ENCODE measurements around the gene EIF3I.

DNA sequence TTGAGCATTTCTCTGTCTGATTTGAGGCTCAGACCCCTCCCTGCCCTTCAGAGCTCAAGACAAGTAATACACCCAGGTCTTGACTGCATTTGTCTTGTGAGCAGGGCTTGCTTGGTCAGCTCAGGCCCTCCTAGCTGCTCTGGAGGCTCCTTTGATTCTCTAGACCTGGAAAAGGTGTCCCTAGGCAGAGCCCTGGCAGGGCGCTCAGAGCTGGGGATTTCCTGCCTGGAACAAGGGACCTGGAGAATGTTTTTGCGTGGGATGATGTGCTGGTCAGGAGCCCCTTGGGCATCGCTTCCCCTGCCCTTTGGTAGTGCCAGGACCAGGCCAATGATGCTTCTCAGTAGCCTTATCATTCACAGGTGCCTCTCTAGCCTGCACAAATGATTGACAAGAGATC is 26.7 kb upstream of the EIF3I start:
- TF ChIP-seq, protein P1, sequence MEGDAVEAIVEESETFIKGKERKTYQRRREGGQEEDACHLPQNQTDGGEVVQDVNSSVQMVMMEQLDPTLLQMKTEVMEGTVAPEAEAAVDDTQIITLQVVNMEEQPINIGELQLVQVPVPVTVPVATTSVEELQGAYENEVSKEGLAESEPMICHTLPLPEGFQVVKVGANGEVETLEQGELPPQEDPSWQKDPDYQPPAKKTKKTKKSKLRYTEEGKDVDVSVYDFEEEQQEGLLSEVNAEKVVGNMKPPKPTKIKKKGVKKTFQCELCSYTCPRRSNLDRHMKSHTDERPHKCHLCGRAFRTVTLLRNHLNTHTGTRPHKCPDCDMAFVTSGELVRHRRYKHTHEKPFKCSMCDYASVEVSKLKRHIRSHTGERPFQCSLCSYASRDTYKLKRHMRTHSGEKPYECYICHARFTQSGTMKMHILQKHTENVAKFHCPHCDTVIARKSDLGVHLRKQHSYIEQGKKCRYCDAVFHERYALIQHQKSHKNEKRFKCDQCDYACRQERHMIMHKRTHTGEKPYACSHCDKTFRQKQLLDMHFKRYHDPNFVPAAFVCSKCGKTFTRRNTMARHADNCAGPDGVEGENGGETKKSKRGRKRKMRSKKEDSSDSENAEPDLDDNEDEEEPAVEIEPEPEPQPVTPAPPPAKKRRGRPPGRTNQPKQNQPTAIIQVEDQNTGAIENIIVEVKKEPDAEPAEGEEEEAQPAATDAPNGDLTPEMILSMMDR (IDR thresholded peaks at IDR 0.05), result no peak
- TF ChIP-seq MXI1 (IDR thresholded peaks at IDR 0.05; ENCODE audit: low read depth, low read length) (no peak), RAD21 (IDR thresholded peaks at IDR 0.05; ENCODE audit: low read length) (no peak), EP300 (IDR thresholded peaks at IDR 0.05; ENCODE audit: borderline replicate concordance in 1 of 2, low read depth in 1 of 2, low read length in 1 of 2) (no peak), NRF1 (IDR thresholded peaks at IDR 0.05; ENCODE audit: low read depth, low read length) (no peak), SMC3 (IDR thresholded peaks at IDR 0.05; ENCODE audit: low read depth, low read length) (no peak), NFIC (IDR thresholded peaks at IDR 0.05; ENCODE audit: borderline replicate concordance) (no peak), RCOR1 (IDR thresholded peaks at IDR 0.05; ENCODE audit: low read length) (no peak), ZBTB33 (IDR thresholded peaks at IDR 0.05; ENCODE audit: borderline replicate concordance, low read depth) (no peak), POLR2AphosphoS5 (IDR thresholded peaks at IDR 0.05; ENCODE audit: low read depth, low read length) (no peak), SIN3A (IDR thresholded peaks at IDR 0.05; ENCODE audit: borderline replicate concordance, low read depth, low read length) (no peak)
- TF ChIP-seq, protein P2, sequence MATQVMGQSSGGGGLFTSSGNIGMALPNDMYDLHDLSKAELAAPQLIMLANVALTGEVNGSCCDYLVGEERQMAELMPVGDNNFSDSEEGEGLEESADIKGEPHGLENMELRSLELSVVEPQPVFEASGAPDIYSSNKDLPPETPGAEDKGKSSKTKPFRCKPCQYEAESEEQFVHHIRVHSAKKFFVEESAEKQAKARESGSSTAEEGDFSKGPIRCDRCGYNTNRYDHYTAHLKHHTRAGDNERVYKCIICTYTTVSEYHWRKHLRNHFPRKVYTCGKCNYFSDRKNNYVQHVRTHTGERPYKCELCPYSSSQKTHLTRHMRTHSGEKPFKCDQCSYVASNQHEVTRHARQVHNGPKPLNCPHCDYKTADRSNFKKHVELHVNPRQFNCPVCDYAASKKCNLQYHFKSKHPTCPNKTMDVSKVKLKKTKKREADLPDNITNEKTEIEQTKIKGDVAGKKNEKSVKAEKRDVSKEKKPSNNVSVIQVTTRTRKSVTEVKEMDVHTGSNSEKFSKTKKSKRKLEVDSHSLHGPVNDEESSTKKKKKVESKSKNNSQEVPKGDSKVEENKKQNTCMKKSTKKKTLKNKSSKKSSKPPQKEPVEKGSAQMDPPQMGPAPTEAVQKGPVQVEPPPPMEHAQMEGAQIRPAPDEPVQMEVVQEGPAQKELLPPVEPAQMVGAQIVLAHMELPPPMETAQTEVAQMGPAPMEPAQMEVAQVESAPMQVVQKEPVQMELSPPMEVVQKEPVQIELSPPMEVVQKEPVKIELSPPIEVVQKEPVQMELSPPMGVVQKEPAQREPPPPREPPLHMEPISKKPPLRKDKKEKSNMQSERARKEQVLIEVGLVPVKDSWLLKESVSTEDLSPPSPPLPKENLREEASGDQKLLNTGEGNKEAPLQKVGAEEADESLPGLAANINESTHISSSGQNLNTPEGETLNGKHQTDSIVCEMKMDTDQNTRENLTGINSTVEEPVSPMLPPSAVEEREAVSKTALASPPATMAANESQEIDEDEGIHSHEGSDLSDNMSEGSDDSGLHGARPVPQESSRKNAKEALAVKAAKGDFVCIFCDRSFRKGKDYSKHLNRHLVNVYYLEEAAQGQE (IDR thresholded peaks at IDR 0.05; ENCODE audit: low read depth, low read length), result no peak

Data from SK-N-SH (cell line).